Measurements from ENCODE around the gene B3GALT4. TPM values are rescaled to one million over a fixed set of nuclear protein-coding genes. Genes with fewer than 3 reads are reported as not detected.
A peak's percentile ranks its signal among the peaks of the same experiment; 100 is the strongest.

The B3GALT4 gene
- total and polyA plus RNA-seq, 2 of the 13 experiments (the other 11 are each of a cell fraction or from before 2014, with no cell fraction given) = 0.04 to 0.27 TPM

- peak; percentile 86 for TF ChIP-seq PRDM15 (CRISPR knock-in tag; IDR thresholded peaks at IDR 0.05)
- TF ChIP-seq ZNF276 (CRISPR knock-in tag; IDR thresholded peaks at IDR 0.05; ENCODE audit: low read depth) = peak; percentile 56; the same call in 1 of the 2 replicates
- no peak for TF ChIP-seq ZNF691 (CRISPR knock-in tag; IDR thresholded peaks at IDR 0.05; ENCODE audit: borderline replicate concordance, low read depth)
- 0 out of 2 replicates have a peak, but pooled peaks have one; percentile 53 for TF ChIP-seq ZNF558 (CRISPR knock-in tag; IDR thresholded peaks at IDR 0.05; ENCODE audit: borderline replicate concordance)
- TF ChIP-seq ZNF33A (CRISPR knock-in tag; IDR thresholded peaks at IDR 0.05; ENCODE audit: borderline replicate concordance) = no peak
- 0 out of 2 replicates have a peak, but pooled peaks have one; percentile 57 for TF ChIP-seq SNAI1 (CRISPR knock-in tag; IDR thresholded peaks at IDR 0.05; ENCODE audit: borderline replicate concordance)
- TF ChIP-seq ZKSCAN5 (CRISPR knock-in tag; IDR thresholded peaks at IDR 0.05) = no peak
- TF ChIP-seq ZNF143 (CRISPR knock-in tag; IDR thresholded peaks at IDR 0.05) = no peak; the same call in 1 of the 2 replicates
- no peak; the same call in 1 of the 2 replicates for TF ChIP-seq ZNF678 (CRISPR knock-in tag; IDR thresholded peaks at IDR 0.05)
- TF ChIP-seq GTF3A (CRISPR knock-in tag; conservative IDR thresholded peaks at IDR 0.05) = no peak
- peak; percentile 7; the same call in 1 of the 2 replicates for TF ChIP-seq GATAD2A (CRISPR knock-in tag; IDR thresholded peaks at IDR 0.05)
- no peak for TF ChIP-seq ZNF496 (CRISPR knock-in tag; IDR thresholded peaks at IDR 0.05; ENCODE audit: insufficient replicate concordance)
- peak; percentile 97 for TF ChIP-seq HIC2 (CRISPR knock-in tag; IDR thresholded peaks at IDR 0.05; ENCODE audit: low read depth)
- no peak for TF ChIP-seq ZNF557 (CRISPR knock-in tag; IDR thresholded peaks at IDR 0.05)
- peak; percentile 89 for TF ChIP-seq BRD4 (CRISPR knock-in tag; IDR thresholded peaks at IDR 0.05)
- no peak; the same call in 1 of the 2 replicates for TF ChIP-seq ZNF33B (CRISPR knock-in tag; IDR thresholded peaks at IDR 0.05)
- no peak; the same call in 1 of the 2 replicates for TF ChIP-seq MLXIP (CRISPR knock-in tag; IDR thresholded peaks at IDR 0.05; ENCODE audit: borderline replicate concordance)
Measured at GRCh38 chr6:33248932-33249731, 27.8 kb upstream of the B3GALT4 start (continued).
